Measurements from ENCODE around the gene GID4.
"Not testable (repeated sequence)": the region's sequence is repeated elsewhere in the genome, so short reads cannot be mapped to it uniquely, and the experiment has no call there.

GID4 gene

DNA sequence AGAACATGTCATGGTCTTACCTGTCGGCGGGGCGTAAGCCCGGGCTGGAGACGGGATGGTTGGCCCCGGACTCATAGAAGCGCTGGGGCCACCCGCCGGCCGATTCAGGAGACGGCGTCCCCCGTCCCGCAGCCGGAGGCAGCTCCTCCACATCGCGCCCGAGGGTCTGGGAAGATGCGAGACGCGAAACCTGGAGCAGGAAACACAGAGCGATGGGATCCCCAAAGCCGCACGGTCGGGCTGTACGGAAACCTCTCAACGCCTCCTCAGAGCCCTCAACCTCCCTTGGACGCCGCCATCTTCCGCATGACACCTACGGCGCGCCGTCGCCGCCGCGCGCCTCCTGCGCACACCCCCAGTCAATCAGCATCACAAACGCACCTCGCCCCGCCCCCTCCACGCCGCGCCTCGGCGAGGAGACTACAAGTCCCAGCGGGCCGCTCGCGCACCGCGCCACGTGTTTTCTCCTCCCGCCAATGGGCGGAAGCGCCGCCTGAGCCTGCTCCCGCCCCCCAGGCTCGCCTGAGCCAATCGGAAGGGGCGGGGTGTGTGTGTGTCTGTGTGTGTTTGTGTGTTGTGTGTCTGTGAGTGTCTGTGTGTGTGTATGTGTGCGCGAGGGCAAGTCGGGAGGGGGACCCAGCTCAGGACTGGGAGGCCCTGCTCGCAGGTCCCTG lies at the start of gene GID4, which contains the start of gene ATPAF2:
GID4 (plus strand) TSS at position 548 of the 674 bp plus-strand sequence; CDS start at position 605, 57 bp downstream.
ATPAF2 (minus strand) TSS at position 308 of the 674 bp plus-strand sequence; CDS start at position 153, 155 bp downstream.
- peak; percentile 92 for DNase-seq (ENCODE audit: low read depth, low spot score)

- DNase-seq (ENCODE audit: low read depth, low spot score) = no peak
These were observed 49.6 kb upstream of the GID4 start for GRCh38 chr17:17989618-17990017.

DNA sequence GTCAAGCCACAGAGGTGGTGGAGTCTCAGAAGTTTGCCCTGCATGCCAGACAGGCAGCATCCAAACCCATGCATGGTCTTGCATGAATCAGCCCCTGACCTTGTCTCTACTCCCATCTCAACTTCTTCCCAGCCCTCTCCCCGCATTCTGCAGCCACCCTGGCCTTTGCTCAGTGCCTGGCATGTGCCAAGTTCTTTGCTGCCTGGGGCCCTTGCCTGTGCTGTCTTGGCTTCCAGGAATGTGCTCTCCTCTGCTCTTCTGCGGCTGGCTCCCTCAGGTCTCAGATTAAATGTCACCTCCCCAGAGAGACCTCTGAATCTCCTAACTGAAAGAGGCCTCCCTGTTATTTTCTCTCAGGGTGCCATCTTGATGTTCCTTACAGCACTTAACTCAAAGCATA lies 48.9 kb upstream of the GID4 start:
- DNase-seq (ENCODE audit: low read depth, low spot score) = no peak

- no peak for DNase-seq (ENCODE audit: low read depth, low spot score)
These were observed 45.8 kb upstream of the GID4 start for GRCh38 chr17:17993366-17993765.

DNA sequence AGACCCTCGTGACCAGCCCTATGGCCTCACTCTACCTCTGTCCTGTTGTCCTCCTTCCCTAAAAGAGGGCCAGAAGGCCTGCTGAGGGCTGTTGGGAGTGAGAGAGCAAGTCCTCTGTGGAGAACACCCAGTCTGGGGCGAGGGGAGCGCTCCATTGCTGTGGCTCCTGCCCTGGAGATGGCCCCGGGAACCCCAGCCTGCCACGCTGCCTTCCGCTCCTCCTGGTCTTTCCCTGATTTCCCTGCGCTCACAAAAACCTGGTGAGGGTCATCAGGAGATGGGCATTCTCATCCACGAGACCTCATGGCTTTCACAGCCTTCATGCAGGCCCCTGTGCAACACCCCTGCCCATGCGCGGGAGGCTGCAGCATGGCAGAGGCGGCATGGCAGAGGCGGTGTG lies 45.4 kb upstream of the GID4 start:
- DNase-seq (ENCODE audit: low read depth, low spot score) = no peak

DNA sequence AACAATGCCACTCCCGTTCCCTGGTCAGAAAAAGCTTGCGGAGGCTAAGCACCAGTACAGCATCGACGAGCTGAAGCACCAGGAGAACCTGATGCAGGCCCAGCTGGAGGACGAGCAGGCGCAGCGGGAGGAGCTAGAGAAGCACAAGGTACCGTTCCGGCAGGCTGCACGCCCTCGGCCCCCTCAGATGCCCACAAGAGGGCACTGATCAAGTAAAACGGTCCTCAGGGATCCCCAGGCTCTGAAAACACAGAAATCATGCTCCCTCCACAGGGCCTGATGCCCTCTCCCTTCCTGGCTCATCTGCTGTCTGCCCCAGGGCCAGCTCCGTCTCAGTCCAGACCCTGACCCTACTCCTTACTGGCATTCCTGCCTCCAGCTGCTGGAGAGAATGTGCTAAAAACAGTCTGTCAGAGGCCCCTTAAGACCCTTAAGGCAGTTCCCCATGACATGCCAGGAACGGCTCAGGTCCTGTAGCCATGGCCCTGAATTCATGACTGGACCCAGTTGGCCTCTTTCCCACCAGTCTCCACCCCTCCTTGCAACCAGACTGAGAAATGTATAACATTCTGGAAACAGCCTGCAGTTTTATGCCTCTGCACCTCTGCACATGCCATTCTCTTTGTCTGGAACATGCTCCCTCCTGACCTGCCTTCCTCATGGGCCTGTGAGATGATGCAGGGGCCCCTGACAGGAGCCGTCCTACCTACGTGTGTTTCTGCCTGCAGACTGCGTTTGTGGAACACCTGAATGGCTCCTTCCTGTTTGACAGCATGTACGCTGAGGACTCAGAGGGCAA lies 44.7 kb upstream of the GID4 start:
- peak; percentile 45 for DNase-seq (ENCODE audit: low read depth, low spot score)

GRCh38 chr17:17995887-17996286 lies 43.3 kb upstream of the GID4 start:
- not testable (repeated sequence) for DNase-seq (ENCODE audit: low read depth, low spot score)

- DNase-seq (ENCODE audit: low read depth, low spot score) = no peak
These were observed 40.3 kb upstream of the GID4 start for GRCh38 chr17:17998934-17999333.

DNA sequence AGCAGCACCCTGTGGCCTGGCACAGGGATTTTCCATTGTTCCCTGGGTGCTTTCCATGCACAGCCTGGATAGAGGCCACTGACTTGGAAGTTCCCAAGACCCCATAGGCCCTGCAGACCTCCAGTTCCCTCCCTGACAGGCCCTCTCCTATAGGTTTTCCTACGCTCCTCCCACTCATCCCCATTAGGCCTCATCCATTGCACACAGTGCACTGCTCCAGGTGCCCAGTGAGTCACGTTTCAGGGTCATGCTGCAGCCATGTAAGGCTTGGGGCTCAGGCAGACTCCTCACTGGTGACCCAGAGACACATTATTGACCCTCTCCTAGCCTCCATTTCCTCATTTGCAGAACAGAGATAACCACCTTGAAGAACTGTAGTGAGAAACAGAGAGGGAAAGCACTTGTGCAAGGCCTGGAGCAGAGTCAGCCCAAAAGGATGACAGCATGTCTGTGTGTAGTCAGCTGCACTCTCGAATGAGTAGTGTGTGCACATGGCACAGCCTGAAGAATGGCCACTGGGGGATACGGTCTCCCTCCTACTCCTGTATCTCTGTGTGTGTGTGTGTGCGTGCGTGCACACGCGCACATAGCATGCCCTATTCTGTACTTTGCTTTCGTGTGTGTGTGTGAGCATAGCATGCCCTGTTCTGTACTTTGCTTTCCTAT lies 39.7 kb upstream of the GID4 start:
- DNase-seq (ENCODE audit: low read depth, low spot score) = no peak

- DNase-seq (ENCODE audit: low read depth, low spot score) = no peak
These were observed 39.2 kb upstream of the GID4 start for GRCh38 chr17:18000030-18000408.

- DNase-seq (ENCODE audit: low read depth, low spot score) = no peak
These were observed 37.0 kb upstream of the GID4 start for GRCh38 chr17:18002171-18002570.

DNA sequence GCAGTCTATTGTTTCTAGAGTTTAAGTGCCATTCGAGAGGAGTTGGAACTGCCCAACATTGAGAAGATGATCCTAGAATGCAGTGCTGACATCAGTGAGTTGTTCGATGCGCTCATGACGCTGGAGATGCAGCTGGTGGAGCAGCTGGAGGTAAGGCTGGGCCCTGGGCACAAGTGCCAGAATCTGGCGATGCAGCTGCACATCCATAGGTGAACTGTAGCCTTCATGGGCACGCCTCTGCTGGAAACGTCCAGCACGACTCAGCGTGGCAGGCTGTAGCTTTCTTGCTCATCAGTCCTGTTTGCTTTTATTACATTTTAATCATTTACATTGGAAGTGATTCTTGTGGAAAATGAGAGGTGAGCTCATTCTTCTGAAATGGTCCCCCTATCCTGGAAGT lies 34.9 kb upstream of the GID4 start:
- no peak for DNase-seq (ENCODE audit: low read depth, low spot score)

DNA sequence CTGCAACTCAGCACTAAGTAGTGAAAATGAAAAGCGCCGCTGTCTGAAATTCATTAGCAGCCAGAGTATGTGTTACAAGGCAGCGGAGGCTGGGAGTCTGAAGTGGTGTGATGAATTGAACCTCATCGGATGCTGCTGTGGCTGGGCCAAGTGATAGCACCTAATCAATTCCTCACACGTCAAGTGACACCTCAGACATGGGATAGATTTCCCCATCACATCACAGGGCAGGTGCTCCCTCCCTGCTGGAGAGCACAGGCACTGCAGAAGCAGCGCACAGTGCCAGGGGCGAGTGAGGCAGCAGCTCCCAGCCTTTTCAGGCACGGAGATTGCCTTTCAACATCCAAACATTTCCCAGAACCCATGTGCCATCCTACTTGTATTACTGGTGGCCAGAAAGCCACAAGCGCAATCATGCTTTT lies 34.3 kb upstream of the GID4 start:
- peak; percentile 30 for DNase-seq (ENCODE audit: low read depth, low spot score)

DNA sequence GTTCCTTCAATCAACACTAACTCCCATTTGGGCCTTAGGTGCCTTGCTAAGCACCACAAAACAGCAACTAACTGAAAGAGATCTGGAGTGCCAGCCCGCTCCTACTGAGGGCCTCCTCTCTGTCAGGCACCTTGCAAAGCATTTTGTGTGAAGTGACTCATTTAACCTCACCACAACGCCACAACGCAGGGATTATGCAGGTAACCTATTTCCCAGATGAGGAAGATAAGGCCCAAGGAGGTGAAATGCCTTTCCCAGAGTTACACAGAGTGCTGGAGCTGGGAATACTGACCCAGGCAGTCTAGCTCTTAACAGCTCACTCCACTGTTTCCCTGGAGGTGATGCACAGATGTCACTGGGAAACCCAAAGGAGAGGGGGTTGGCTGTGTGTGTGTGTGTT lies 33.7 kb upstream of the GID4 start:
- no peak for DNase-seq (ENCODE audit: low read depth, low spot score)

DNA sequence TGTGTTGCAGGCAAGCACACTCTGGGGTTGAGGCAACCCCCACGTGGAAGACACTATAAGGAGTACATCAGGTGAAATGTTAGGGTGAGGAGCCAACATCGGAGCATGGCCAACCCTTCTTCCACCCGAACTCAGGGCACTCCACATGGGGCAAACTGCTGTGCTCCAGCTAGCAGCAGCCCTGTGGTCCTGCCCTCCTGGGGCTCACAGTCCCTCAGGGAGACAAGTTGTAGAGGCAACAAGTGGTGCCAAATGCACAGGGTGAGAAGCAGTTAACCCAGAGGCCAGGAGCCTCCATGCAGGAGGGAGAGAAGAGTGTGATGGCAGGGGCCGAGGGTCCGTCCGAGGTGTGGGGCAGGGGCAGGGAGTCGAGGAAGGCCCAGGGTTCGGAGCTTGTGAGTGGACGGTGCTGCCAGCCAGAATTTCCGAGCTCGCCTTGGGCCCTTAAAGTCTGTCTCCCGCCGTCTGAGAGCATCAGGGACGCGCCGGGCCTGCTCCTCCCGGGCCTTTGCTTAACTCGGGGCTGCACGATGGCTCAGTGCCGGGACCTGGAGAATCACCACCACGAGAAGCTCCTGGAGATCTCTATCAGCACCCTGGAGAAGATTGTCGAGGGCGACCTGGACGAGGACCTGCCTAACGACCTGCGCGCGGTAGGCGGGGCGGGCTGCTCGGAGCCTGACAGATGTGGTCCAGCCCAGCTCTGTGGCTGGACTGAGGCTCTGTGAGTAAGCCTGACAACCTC lies 32.5 kb upstream of the GID4 start:
- DNase-seq (ENCODE audit: low read depth, low spot score) = no peak

- no peak for DNase-seq (ENCODE audit: low read depth, low spot score)
These were observed 30.5 kb upstream of the GID4 start for GRCh38 chr17:18008496-18009268.

- no peak for DNase-seq (ENCODE audit: low read depth, low spot score)
These were observed 29.4 kb upstream of the GID4 start for GRCh38 chr17:18009609-18010420.

DNA sequence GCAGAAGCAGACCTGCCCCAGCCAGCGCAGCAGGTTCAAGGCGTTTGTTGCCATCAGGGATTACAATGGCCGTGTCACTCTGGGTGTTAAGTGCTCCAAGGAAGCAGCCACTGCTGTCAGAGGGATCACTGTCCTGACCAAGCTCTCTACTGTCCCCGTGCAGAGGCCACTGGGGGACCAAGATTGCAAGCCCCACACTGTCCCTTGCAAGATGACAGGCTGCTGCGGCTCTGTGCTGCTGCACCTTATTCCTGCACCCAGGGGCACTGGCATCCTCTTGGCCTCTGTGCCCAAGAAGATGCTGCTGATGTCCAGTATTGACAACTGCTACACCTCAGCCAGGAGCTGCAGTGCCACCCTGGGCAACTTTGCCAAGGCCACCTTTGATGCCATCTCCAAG lies 27.9 kb upstream of the GID4 start:
- DNase-seq (ENCODE audit: low read depth, low spot score) = no peak

DNA sequence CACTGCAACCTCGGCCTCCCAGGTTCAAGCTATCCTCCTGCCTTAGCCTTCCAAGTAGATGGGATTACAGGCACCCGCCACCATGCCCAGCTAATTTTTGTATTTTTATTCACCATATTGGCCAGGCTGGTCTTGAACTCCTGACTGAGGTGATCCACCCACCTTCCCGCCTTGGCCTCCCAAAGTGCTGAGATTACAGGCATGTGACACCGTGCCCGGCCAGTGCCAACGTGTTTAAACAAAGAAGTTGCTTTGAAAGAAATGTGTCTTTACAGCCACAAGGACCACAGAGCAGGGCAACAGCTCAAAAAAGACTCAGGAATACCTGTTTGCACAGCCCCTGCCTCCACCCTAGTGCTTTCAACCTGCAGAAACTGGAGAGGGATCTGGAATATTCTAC lies 25.2 kb upstream of the GID4 start:
- no peak for DNase-seq (ENCODE audit: low read depth, low spot score)

- no peak for DNase-seq (ENCODE audit: low read depth, low spot score)
These were observed 23.6 kb upstream of the GID4 start for GRCh38 chr17:18015593-18015992.

Measured in iPS DF 19.7 (cell line).